ENCODE results near the gene COPG2. TPM values are rescaled to one million over a fixed set of nuclear protein-coding genes. Genes with fewer than 3 reads are reported as not detected.
A peak's percentile ranks its signal among the peaks of the same experiment; 100 is the strongest.

COPG2 gene, protein sequence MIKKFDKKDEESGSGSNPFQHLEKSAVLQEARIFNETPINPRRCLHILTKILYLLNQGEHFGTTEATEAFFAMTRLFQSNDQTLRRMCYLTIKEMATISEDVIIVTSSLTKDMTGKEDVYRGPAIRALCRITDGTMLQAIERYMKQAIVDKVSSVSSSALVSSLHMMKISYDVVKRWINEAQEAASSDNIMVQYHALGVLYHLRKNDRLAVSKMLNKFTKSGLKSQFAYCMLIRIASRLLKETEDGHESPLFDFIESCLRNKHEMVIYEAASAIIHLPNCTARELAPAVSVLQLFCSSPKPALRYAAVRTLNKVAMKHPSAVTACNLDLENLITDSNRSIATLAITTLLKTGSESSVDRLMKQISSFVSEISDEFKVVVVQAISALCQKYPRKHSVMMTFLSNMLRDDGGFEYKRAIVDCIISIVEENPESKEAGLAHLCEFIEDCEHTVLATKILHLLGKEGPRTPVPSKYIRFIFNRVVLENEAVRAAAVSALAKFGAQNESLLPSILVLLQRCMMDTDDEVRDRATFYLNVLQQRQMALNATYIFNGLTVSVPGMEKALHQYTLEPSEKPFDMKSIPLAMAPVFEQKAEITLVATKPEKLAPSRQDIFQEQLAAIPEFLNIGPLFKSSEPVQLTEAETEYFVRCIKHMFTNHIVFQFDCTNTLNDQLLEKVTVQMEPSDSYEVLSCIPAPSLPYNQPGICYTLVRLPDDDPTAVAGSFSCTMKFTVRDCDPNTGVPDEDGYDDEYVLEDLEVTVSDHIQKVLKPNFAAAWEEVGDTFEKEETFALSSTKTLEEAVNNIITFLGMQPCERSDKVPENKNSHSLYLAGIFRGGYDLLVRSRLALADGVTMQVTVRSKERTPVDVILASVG
- 10 to 100 TPM; 19.9 to 27.2 (median 23.3) TPM for total RNA-seq
- polyA plus RNA-seq: 10 to 100 TPM in 1 of 2 donors, 1 to 10 TPM in 1; 5.3 to 11.3 TPM
- long read RNA-seq, donor 1, transcript COPG2-202 (24 exons, 3,134 nt): major isoform, 17 of 19 reads
- long read RNA-seq, donor 1, partial matches to known transcripts: 0 of 19 reads
- long read RNA-seq, donor 1, other reads (novel, unspliced or antisense): 2 of 19 reads
- long read RNA-seq, donor 2, transcript COPG2-202 (24 exons, 3,134 nt): major isoform, 12 of 17 reads
- long read RNA-seq, donor 2, partial matches to known transcripts: 3 of 17 reads
- long read RNA-seq, donor 2, other reads (novel, unspliced or antisense): 2 of 17 reads
- long read RNA-seq, donor 3, transcript COPG2-202 (24 exons, 3,134 nt): major isoform, 39 of 47 reads
- long read RNA-seq, donor 3, partial matches to known transcripts: 4 of 47 reads
- long read RNA-seq, donor 3, other reads (novel, unspliced or antisense): 3 of 47 reads

DNA sequence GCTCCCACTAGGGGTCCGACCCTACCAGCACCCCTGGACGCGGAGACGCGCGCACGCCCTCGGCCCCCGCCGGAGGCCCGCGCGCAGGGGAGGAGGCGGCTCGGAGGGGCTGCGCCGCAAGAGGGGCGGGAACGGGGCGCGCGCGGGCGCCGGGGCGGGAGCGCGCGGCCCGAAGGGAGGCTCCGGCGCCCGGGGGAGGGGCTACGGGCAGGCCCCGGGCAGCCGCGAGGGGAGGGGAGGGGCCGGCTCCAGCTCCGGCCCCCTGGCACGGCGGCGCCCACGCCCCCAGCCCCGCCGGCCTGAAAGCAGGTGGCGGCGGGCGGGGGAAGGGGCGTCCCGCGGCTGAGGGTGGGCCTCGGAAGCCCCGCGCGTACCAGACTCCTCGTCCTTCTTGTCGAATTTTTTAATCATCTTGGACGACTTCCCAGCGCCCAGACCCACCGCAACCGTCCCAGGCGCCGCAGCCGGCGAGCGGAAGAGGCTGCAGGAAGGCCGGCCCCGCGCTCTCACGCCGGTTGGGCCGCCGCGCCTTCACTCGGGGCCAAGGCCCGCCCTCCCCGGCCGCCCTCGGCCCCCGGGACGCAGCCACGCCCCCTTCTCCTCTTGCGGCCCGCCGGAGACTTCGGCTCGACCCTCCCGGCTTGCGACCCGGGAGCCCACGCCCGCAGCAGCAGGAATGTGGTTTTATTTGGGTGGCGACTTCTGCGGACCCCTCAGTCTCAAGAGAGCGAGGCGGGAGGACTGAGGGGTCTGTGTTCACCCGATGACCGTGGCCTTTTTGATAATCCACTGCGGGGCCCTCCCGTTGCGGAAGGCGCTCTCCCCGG is at the start of gene COPG2:
Gene COPG2 (minus strand): TSS at position 491 of the 827 bp plus-strand sequence. CDS start 80 bp downstream, at position 411.
- H3K36me3 ChIP-seq: peaks cover 0 to 24% (median 0%) of the 10 kb centered on the region in 9 donors
- TF ChIP-seq, protein P1, sequence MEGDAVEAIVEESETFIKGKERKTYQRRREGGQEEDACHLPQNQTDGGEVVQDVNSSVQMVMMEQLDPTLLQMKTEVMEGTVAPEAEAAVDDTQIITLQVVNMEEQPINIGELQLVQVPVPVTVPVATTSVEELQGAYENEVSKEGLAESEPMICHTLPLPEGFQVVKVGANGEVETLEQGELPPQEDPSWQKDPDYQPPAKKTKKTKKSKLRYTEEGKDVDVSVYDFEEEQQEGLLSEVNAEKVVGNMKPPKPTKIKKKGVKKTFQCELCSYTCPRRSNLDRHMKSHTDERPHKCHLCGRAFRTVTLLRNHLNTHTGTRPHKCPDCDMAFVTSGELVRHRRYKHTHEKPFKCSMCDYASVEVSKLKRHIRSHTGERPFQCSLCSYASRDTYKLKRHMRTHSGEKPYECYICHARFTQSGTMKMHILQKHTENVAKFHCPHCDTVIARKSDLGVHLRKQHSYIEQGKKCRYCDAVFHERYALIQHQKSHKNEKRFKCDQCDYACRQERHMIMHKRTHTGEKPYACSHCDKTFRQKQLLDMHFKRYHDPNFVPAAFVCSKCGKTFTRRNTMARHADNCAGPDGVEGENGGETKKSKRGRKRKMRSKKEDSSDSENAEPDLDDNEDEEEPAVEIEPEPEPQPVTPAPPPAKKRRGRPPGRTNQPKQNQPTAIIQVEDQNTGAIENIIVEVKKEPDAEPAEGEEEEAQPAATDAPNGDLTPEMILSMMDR (IDR thresholded peaks at IDR 0.05): peak in 2 of 9 donors; percentile 9 to 24
- H3K27me3 ChIP-seq: no peaks in the 10 kb centered on the region
- DNase-seq (peak; percentile 86 to 89), ATAC-seq (peak; percentile 98 to 100 (median 99))
- H3K4me1 ChIP-seq: peaks cover 0 to 37% (median 12%) of the 10 kb centered on the region in 9 donors
- H3K9me3 ChIP-seq: no peaks in the 10 kb centered on the region
- H3K4me3 ChIP-seq: peak within 1 kb of the TSS; percentile 63 to 95 (median 76)
- H3K27ac ChIP-seq: peak within 1 kb of the TSS; percentile 75 to 94 (median 88)
- WGBS, 2 donors: 1% methylated on average over 50 to 96 of the region's 103 CpGs
- intact Hi-C loops (cut with DNase I): loop anchor here in 3 of 10 donors (5.0 kb wide), 2 partner anchors 101 to 461 kb away; partner anchors contain the start of genes SSMEM1 (in 1 of the 3) and TMEM209 (in 1 of the 3)

DNA sequence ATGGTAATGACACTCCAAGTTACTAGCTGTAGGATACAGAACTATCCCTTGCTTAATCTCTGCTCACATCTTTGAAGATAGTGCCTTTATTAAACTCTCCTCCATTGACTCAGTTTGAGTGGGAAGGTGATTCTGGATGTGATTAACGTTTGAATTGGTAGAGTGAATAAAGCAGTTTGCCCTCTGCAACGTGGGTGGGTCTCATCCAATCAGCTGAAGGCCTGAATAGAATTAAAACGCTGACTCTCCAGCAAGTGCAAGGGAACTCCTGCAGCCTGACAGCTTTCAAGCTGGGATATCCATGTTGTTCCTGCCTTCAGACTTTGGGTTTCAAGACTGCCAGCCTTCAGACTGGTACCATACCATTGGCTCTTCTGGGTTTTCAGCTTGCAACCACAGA is 43.9 kb upstream of the COPG2 start:
- 37 to 41% methylated on average over 3 of the region's 3 CpGs for WGBS, 2 donors
- peaks cover 0 to 17% (median 0%) of the 10 kb centered on the region in 7 donors for H3K27me3 ChIP-seq
- H3K36me3 ChIP-seq: no peaks in the 10 kb centered on the region
- H3K27ac ChIP-seq: no peak overlapping the region
- no peak overlapping the region for H3K4me3 ChIP-seq
- DNase-seq: no peak
- intact Hi-C loops (cut with DNase I): loop anchor here in 1 of 10 donors (10.0 kb wide), 1 partner anchor 468 kb away; no protein-coding TSS in a partner anchor
- no peak for ATAC-seq
- no peaks in the 10 kb centered on the region for H3K4me1 ChIP-seq
- H3K9me3 ChIP-seq: no peaks in the 10 kb centered on the region
- TF ChIP-seq, protein P1 (IDR thresholded peaks at IDR 0.05): no peak

DNA sequence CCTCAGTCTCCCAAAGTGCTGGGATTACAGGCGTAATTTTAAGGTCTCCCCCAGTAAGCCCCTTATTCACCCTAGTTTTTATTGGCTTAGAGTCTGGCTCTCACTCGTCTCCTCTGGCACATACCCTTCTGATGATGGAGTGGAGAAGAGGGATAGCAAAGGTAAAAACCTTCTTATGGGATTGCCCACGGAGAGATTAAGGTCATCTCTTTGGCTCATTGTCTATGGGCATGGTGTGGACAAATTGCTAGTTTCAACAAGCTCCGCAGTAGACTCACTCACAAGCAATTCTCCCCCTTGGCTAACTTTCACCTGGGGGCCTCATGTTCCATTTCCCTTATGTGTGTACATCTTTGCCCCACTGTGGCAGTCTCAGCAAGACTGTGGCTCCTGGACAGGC is 40.2 kb upstream of the COPG2 start:
- DNase-seq (no peak), ATAC-seq (no peak)
- H3K9me3 ChIP-seq: peaks cover 0 to 8% (median 0%) of the 10 kb centered on the region in 11 donors
- TF ChIP-seq, protein P1 (IDR thresholded peaks at IDR 0.05): no peak
- H3K36me3 ChIP-seq: no peaks in the 10 kb centered on the region
- 90 to 91% methylated on average over 4 of the region's 4 CpGs for WGBS, 2 donors
- peaks cover 0 to 17% (median 0%) of the 10 kb centered on the region in 7 donors for H3K27me3 ChIP-seq
- intact Hi-C loops (cut with DNase I): no loop called here
- H3K4me3 ChIP-seq: no peak overlapping the region
- H3K4me1 ChIP-seq: no peaks in the 10 kb centered on the region
- no peak overlapping the region for H3K27ac ChIP-seq
